GM12801 (cell line): Measurements from ENCODE around the gene SLX4IP.

Source experiments
- TF ChIP-seq, protein P1 (sequence below): IDR thresholded peaks from one replicate; pipeline ENCODE4 v1.5.1; 2011; ENCODE audit warnings: control low read depth; ENCODE audit not compliant: insufficient read length; ENCODE audit errors: extremely low read depth

The SLX4IP gene

DNA sequence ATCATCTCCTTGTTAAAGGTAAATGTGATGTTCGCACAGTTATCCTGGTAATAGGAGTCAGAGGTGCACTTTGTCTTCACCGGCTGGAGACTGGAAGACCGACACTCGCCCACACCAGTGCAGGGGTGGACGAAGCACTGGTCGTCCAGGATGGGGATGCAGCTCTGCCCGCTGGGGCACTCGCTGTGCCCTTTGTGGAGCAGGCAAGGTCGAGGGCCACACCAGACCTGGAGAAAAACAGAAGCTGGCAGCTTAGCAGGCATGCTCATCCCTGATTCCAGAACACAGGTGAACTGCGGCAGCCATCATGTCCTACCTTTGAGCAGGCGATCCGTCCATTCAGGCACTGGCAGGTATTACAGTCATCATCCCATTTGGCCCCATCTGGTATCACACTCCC lies 206.4 kb downstream of the SLX4IP start:
- TF ChIP-seq, protein P1, sequence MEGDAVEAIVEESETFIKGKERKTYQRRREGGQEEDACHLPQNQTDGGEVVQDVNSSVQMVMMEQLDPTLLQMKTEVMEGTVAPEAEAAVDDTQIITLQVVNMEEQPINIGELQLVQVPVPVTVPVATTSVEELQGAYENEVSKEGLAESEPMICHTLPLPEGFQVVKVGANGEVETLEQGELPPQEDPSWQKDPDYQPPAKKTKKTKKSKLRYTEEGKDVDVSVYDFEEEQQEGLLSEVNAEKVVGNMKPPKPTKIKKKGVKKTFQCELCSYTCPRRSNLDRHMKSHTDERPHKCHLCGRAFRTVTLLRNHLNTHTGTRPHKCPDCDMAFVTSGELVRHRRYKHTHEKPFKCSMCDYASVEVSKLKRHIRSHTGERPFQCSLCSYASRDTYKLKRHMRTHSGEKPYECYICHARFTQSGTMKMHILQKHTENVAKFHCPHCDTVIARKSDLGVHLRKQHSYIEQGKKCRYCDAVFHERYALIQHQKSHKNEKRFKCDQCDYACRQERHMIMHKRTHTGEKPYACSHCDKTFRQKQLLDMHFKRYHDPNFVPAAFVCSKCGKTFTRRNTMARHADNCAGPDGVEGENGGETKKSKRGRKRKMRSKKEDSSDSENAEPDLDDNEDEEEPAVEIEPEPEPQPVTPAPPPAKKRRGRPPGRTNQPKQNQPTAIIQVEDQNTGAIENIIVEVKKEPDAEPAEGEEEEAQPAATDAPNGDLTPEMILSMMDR = no peak

DNA sequence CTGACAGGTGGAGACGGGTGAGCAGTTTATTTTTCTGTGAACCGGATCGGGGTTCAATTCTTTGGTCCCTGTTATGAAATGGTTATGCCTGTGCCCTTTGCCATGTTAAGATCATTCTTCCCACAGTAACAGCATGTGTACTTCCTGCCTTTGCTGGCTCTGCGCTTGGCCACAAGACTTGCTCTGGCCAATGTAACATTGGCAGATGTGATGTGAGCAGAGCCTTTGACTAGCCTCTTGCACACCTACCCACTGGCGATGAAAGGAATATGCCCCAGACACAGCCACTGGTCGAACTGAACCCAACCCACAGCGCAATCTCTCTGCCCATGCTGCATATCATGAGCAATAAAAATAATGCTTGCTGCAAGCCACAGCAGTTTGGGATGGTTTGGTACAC lies 206.8 kb downstream of the SLX4IP start:
- TF ChIP-seq, protein P1 = no peak

DNA sequence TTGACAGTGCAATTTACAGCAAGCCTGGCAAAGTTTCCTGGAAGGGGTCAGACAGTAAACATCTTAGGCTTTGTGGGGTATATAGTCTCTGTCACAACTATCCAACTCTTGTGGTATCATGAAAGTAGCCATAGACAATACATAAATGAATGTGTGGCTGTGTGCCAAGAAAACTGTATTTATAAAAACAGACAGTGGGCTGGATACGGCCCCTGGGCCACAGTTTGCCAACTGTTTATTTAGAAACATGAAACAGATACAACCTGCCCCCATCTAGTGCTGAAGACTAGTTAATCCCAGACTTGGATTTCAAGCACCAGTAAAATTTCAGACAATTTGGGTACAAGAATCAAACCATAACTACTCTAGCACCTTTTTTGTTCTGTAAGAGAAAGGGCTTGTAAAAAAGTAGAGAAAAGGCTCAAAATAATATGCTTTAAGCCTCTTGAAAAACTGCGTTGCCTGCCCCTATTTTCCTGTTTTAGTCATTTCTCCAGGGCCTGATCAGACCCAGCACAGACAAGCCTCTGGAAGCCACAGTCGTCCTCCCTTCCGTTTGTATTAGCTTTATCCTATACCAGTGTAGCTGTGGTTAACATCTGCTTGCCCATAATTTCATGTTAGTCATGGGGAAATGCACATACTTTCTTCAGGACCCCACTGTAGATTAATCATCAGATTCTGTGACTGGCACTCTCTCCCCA lies 207.9 kb downstream of the SLX4IP start:
- TF ChIP-seq, protein P1 = no peak

DNA sequence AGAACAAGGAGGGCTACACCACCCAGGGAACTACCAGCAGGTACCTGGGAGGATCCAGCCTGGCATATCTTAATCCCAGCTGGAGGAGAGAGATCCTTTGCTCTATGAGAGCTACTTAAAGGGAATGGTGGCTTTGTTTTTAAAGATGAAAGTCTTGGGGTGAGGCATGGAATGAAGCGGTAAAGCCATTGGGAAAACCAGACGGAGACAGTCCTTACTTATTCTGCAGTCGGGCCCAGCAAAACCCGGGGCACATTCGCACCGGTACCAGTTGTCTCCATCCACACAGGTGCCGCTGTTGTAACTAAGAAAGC lies 208.4 kb downstream of the SLX4IP start:
- TF ChIP-seq, protein P1 = no peak

DNA sequence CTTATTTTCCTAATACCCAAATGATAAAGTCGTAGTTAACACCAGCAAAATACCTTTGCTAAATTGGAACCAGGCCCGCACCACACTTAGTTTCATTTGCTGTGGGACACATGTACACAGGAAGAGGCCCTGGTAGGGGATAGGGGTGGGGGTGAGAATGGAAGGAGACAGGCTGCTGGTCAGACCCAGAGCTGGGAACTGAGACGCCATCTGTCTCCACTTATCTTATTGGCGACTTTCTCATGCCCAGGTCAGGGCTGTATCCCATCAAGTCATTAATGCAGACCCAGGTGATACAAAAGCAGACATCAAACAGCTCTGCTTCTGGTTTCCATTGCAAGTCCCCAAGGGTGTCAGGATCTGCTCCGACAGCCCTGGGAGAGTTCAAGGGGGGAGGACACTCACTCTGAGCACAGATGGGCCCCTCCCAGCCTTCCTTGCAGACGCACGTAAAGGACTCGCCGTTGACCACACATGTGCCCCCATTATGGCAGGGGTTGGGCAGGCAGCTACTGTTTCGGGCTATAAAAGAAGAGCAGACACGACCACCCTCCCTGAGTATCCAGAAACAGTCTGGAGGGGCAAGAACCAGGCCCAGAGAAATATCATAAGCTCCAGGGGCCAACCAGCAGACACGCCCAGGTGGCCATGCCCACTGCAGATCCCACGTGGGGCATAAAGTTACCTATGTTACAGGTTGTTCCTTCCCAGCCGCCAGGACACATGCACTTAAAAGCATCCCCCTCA lies 209.5 kb downstream of the SLX4IP start:
- TF ChIP-seq, protein P1 = no peak

DNA sequence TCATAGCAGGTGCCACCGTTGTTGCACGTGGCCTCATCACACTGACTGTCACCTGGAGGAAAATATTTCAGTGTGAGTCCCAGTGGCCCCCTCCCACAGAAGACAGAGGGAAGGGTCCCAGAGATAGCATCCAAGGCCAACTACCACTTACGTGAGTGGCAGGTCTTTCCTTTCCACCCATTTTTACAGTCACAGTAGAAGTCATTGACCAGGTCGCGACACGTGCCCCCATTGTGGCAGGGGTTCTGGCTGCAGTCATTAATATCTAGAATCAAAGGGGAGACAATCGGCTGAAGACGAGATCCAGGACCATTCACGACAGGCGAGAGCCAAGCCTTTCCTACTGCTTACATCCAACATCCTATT lies 210.1 kb downstream of the SLX4IP start:
- TF ChIP-seq, protein P1 = no peak

DNA sequence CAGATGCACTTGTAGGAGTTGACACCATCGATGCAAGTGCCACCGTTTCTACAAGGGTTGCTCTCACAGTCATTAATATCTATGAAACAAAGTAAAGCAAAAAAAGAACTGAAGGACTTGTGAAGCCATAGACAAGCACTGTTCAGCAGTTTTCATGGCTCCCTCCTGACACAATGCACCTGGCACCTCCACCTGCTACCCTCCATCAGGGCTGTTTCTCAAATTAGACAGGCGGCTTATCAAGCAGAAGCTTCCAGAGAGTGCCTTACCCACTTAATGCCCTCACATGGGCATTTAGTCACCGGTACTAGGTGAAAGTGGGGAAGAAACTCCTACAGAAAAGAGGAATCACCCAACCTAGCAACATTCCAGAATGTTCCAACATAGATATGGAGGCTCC lies 210.9 kb downstream of the SLX4IP start:
- TF ChIP-seq, protein P1 = no peak
